ENCODE data around the gene ZNF672.
"Not testable (repeated sequence)": the region's sequence is repeated elsewhere in the genome, so short reads cannot be mapped to it uniquely, and the experiment has no call there.

Gene ZNF672

GRCh38 chr1:248837781-248838356, at the start of gene ZNF672:
Gene ZNF672 (plus strand): TSS chr1:248838224. CDS start chr1:248847275, 9,051 bp downstream.
- DNase-seq, result peak; percentile 95 to 96

- no peak for DNase-seq
Measured at GRCh38 chr1:248788327-248788726, 49.7 kb upstream of the ZNF672 start.

GRCh38 chr1:248789337-248789736, 48.7 kb upstream of the ZNF672 start:
- not testable (repeated sequence) for DNase-seq

GRCh38 chr1:248790456-248790855, 47.6 kb upstream of the ZNF672 start:
- DNase-seq, result no peak

GRCh38 chr1:248791010-248791409, 47.0 kb upstream of the ZNF672 start:
- no peak for DNase-seq

GRCh38 chr1:248792342-248792741, 45.7 kb upstream of the ZNF672 start:
- no peak for DNase-seq

- no peak for DNase-seq
Measured at GRCh38 chr1:248793592-248793991, 44.4 kb upstream of the ZNF672 start.

GRCh38 chr1:248794663-248795062, 43.4 kb upstream of the ZNF672 start:
- DNase-seq, result not testable (repeated sequence)

- DNase-seq, result no peak
Measured at GRCh38 chr1:248798791-248799190, 39.2 kb upstream of the ZNF672 start.

- no peak for DNase-seq
Measured at GRCh38 chr1:248800459-248800858, 37.6 kb upstream of the ZNF672 start.

GRCh38 chr1:248802454-248802853, 35.6 kb upstream of the ZNF672 start:
- DNase-seq, result no peak

GRCh38 chr1:248803501-248803900, 34.5 kb upstream of the ZNF672 start:
- not testable (repeated sequence) for DNase-seq

GRCh38 chr1:248804771-248805681, 33.0 kb upstream of the ZNF672 start:
- DNase-seq, result no peak

- no peak for DNase-seq
Measured at GRCh38 chr1:248805876-248806275, 32.1 kb upstream of the ZNF672 start.

- peak; percentile 67 to 69 for DNase-seq
Measured at GRCh38 chr1:248807067-248807737, 30.8 kb upstream of the ZNF672 start.

GRCh38 chr1:248808876-248809275, 29.1 kb upstream of the ZNF672 start:
- no peak for DNase-seq

- no peak for DNase-seq
Measured at GRCh38 chr1:248810000-248810726, 27.9 kb upstream of the ZNF672 start.

- no peak for DNase-seq
Measured at GRCh38 chr1:248810727-248811513, 27.1 kb upstream of the ZNF672 start.

GRCh38 chr1:248811514-248812490, 26.2 kb upstream of the ZNF672 start:
- no peak for DNase-seq

GRCh38 chr1:248812736-248813425, 25.1 kb upstream of the ZNF672 start:
- DNase-seq, result no peak
